ENCODE data around the gene ADARB2. TPM values are rescaled to one million over a fixed set of nuclear protein-coding genes. Genes with fewer than 3 reads are reported as not detected.

ADARB2 gene
- polyA plus RNA-seq, 3 donors: not detected

GRCh38 chr10:1300218-1300617, 437.1 kb downstream of the ADARB2 start:
- H3K4me3 ChIP-seq (replicated peaks in 1 of 3; ENCODE audit: low read depth in 2 of 3, low read length in 3 of 3): no peak overlapping the region
- no peaks in the 10 kb centered on the region for H4K20me1 ChIP-seq (ENCODE audit: insufficient read depth, low read length)
- no peak overlapping the region for H3K9ac ChIP-seq (ENCODE audit: insufficient read depth, low read length, poor library complexity, severe bottlenecking)
- H3K4me1 ChIP-seq (ENCODE audit: control insufficient read depth in 1 of 2, insufficient read depth in 2 of 2, low read length in 2 of 2): no peaks in the 10 kb centered on the region
- Mint-ChIP-seq H3K27me3 (ENCODE audit: low read depth in 3 of 3) (peaks cover 0 to 10% (median 4%) of the 10 kb centered on the region in 3 donors), H3K4me3 (no peak overlapping the region), H3K27ac (no peak overlapping the region), H3K36me3 (no peaks in the 10 kb centered on the region), H3K9me3 (peaks cover 0 to 2% (median 0%) of the 10 kb centered on the region in 7 donors), H3K4me1 (no peaks in the 10 kb centered on the region)
- no peak for TF ChIP-seq CTCF (IDR thresholded peaks at IDR 0.05)
- no peak for DNase-seq
- 83% methylated on average over 6 of the region's 6 CpGs for WGBS (ENCODE audit: insufficient coverage)
- H3K36me3 ChIP-seq (replicated peaks in 1 of 2; ENCODE audit: control insufficient read depth in 1 of 2, insufficient read depth in 2 of 2, low read length in 2 of 2): no peaks in the 10 kb centered on the region
- no peaks in the 10 kb centered on the region for H3K9me3 ChIP-seq (replicated peaks in 1 of 2; ENCODE audit: control insufficient read depth in 1 of 2, insufficient read depth in 1 of 2, low read length in 2 of 2)
- no peak overlapping the region for H2AFZ ChIP-seq (ENCODE audit: insufficient read depth, low read depth, low read length, poor library complexity, severe bottlenecking)
- no peak overlapping the region for H3K27ac ChIP-seq (ENCODE audit: low read depth in 1 of 2, low read length in 2 of 2)
- no peaks in the 10 kb centered on the region for H3K27me3 ChIP-seq (ENCODE audit: control insufficient read depth in 2 of 2, insufficient read depth in 2 of 2, low read length in 2 of 2)
- intact Hi-C loops (cut with micrococcal nuclease): no loop called here
- no peaks in the 10 kb centered on the region for H3K79me2 ChIP-seq (ENCODE audit: insufficient read depth, low read length)
- no peak overlapping the region for H3K4me2 ChIP-seq (replicated peaks; ENCODE audit: extremely low read depth, low read length, poor library complexity, severe bottlenecking)

- Mint-ChIP-seq H3K4me1 (no peaks in the 10 kb centered on the region), H3K36me3 (no peaks in the 10 kb centered on the region), H3K27ac (no peak overlapping the region), H3K9me3 (peaks cover 0 to 2% (median 0%) of the 10 kb centered on the region in 7 donors), H3K27me3 (ENCODE audit: low read depth in 3 of 3) (peaks cover 2 to 10% (median 5%) of the 10 kb centered on the region in 3 donors), H3K4me3 (no peak overlapping the region)
- Histone ChIP-seq H3K4me1 (ENCODE audit: control insufficient read depth in 1 of 2, insufficient read depth in 2 of 2, low read length in 2 of 2) (no peaks in the 10 kb centered on the region), H3K79me2 (ENCODE audit: insufficient read depth, low read length) (no peaks in the 10 kb centered on the region), H3K27ac (ENCODE audit: low read depth in 1 of 2, low read length in 2 of 2) (no peak overlapping the region), H3K27me3 (ENCODE audit: control insufficient read depth in 2 of 2, insufficient read depth in 2 of 2, low read length in 2 of 2) (no peaks in the 10 kb centered on the region), H4K20me1 (ENCODE audit: insufficient read depth, low read length) (no peaks in the 10 kb centered on the region), H3K4me3 (replicated peaks in 1 of 3; ENCODE audit: low read depth in 2 of 3, low read length in 3 of 3) (no peak overlapping the region), H3K9me3 (replicated peaks in 1 of 2; ENCODE audit: control insufficient read depth in 1 of 2, insufficient read depth in 1 of 2, low read length in 2 of 2) (no peaks in the 10 kb centered on the region), H2AFZ (ENCODE audit: insufficient read depth, low read depth, low read length, poor library complexity, severe bottlenecking) (no peak overlapping the region), H3K36me3 (replicated peaks in 1 of 2; ENCODE audit: control insufficient read depth in 1 of 2, insufficient read depth in 2 of 2, low read length in 2 of 2) (no peaks in the 10 kb centered on the region), H3K4me2 (replicated peaks; ENCODE audit: extremely low read depth, low read length, poor library complexity, severe bottlenecking) (no peak overlapping the region), H3K9ac (ENCODE audit: insufficient read depth, low read length, poor library complexity, severe bottlenecking) (no peak overlapping the region)
- no peak for DNase-seq
- no peak for TF ChIP-seq CTCF (IDR thresholded peaks at IDR 0.05)
- intact Hi-C loops (cut with micrococcal nuclease): no loop called here
- 34% methylated on average over 12 of the region's 12 CpGs for WGBS (ENCODE audit: insufficient coverage)
Measured at GRCh38 chr10:1299041-1299726, 438.1 kb downstream of the ADARB2 start.
